ENCODE measurements around the gene KCNA2.

Gene KCNA2

GRCh38 chr1:110628323-110629105 is 22.4 kb upstream of the KCNA2 start:
- no peak for DNase-seq

- no peak for DNase-seq
Observed at GRCh38 chr1:110627764-110628163, 21.6 kb upstream of the KCNA2 start.

DNA sequence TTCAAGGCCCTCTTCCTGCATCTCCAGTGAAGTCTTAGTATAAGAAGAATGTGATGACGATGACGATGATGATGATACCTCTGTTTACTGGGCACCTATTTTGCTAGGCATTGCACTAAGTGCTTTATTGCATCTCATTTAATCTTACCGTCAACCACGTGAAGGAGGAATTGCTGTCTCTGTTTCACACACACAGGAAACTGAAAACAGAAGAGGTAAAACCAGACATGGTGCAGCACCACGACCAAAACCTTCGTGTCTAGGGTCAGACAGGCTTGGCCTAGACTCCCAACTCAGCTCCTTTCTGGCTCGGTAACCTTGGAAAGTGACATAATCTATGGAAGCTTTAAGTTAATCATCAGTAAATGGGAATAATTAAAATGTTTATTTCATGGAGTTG is 20.7 kb upstream of the KCNA2 start:
- no peak for DNase-seq

DNA sequence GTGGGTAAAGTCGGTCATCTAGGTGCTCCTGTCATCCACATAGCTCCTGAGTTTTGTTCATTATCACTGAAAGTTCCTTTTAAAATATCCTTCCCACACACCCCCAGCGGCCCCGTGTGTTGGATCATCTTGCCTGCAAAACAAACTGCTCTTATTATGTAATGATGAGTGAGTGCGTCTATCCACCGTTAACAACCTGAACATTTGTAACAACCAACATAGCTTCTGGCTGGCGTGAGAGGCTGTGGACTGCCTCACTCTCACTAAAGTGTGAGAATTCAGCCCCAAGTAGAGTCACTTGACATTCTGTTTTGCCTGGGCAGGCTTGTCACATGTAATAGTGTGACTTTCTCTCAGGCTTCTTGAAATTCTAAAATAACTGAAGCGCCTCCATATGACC is 14.5 kb upstream of the KCNA2 start:
- no peak for DNase-seq

GRCh38 chr1:110620250-110620615 is 14.1 kb upstream of the KCNA2 start:
- no peak for DNase-seq

DNA sequence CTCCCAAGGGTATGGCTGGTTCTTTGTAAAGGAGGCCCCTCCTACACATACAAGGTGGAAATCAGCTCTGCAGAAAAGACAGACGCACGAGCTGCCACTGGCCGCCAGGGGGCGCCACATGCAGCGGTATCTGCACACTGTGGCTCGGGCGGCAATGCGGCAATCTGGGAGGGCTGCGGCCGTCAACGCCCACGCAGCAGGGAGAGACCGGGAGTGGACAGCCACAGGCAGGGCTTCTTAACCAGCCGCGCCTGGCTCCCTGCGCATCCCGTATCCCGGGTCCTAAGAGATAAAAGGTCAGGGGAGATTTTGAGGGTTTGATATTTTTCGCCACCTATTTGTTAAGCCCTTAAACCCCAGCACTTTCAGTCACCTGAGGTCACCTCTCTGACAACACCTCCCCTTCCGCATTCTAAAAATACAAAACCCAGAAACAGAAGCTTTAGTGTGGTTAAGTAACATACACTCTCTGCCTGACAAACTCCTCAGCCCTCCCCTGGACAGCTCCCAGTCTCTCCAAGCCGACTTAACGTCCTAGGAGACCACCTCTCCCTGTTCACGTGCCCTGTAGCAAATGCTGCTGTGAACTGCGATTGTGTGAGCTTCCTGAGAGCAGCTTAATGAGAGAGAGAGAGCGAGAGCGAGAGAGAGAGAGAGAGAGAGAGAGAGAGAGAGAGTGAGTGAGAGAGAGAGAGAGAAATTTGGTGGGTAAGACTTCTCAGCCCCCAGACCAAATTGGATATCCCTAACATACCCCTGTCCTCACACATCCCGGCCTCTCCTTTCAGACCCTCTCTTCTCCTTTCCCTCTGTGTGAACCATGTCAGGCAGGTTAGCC is 13.5 kb upstream of the KCNA2 start:
- peak; percentile 90 for DNase-seq

DNA sequence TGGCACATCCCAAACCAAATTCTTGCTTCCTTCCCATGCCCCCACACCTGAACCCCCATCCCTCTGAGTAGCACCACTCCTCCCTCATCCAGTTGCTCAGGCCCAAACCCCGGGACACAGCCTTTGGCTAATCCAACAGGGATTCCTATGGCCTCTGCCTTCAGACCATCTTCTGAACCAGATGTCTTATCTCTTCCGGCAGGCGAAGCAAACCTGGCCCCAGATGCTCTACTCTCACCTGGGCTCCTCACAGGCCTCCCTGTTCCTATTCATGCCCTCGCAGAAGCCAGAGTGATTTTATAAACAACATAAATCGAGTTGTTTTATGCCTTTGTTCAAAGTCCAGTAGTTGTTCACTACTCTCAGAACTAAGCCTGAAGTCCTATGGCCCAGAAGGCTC is 12.5 kb upstream of the KCNA2 start:
- no peak for DNase-seq

GRCh38 chr1:110617589-110617988 is 11.4 kb upstream of the KCNA2 start:
- DNase-seq: no peak

GRCh38 chr1:110617116-110617515 is 11.0 kb upstream of the KCNA2 start:
- no peak for DNase-seq

DNA sequence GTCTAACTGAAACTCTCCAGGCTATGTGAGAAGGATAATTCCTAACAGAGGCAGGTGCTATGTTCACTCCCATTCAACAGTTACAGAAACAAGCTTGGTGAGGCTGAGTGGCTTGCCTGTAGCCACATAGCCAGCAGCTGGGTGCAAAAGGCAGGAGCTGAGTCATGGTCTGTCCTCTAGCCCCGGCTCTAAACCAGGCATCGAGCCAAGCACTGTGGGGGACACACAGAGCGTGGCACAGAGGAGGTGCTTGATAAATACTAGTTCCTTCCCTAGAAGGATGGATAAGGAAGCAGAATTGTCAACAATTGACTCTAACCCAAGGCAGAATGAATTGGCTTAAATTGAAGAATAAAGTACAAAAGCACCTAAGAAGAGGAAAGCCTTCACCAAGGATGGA is 10.4 kb upstream of the KCNA2 start:
- no peak for DNase-seq

DNA sequence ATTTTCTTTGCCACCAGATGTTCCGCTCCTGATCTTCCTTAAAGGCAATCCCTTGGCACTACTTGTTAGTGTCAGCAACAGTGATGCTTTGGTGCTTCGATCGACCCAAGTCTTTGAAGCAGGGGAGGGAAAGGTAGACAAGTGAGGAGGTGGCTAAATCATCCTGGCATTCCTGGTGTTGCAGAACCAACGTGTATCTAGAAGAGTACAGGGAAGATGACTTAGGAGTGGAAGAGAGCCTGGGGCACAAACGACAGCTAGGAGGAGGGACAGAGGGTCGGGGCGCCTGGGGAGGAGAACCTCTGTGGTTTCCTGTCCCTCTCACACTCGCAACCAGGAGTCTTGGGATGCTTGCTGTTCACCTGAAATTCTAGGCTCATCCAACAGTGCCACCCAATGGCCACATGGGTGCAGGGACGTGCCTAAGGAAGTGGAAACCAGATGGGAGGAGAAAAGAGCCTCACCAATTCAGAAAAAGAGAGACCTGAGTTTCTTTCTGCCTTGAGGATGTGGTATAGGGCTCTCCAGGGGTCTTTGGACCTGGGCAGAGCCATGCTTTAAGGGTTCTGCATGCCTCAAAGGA is 9.5 kb upstream of the KCNA2 start:
- DNase-seq: peak; percentile 64

DNA sequence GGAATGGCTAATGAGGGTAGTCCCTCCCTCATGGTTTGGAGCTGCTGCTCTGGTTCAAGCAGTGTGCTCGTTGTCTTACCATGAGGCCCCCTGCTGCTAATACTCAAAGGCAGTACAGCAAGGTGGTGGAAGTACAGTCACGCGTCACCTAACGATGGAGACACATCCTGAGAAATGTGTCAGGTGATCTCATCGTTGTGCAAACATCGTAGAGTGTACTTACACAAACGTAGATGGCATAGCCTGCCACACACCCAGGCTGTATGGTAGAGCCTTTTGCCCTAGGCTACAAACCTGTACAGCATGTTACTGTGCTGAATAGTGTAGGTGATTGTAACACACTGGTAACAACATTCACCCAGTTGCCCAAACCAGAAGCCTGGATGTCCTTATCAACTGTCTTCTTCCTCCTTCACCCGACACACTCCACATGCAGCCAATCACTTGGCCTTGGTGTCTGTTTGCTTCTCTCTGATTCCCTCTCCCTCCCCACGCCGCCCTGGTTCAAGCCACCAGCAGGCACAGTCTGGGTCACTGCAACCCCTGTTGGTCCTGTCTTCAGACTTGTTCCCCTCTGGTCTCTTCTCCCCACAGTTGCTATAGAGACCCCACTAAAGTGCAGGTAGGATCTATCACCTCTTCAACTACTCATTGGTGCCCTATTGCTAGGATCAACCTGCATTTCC is 6.0 kb upstream of the KCNA2 start:
- no peak for DNase-seq

DNA sequence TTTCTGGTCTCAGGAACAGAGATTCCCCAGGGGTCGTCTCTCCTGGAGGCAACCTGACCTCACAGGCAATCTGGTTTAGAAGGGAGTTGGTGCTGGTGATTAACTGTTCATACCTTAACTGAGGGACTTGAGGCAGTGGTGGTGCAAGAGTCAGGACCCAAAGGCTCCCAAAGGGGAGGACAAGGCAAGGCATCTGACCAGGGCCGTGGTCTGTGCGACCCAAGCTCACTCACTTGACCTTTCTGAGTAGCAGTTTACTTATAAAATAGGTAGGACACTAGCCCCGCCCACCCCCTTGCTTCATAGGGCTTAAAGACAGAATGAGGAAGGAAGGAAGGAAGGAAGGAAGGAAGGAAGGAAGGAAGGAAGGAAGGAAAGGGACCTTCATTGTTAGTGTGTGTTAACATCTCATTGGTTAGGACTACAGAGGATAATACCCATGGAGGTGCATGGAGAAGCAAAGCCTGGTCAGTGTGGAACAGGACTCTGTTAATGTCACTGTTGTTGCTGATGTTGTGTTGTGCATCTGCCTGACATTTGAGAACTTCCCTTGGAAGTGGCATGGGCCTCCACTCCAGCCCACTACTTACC is 4.6 kb upstream of the KCNA2 start:
- DNase-seq: no peak

DNA sequence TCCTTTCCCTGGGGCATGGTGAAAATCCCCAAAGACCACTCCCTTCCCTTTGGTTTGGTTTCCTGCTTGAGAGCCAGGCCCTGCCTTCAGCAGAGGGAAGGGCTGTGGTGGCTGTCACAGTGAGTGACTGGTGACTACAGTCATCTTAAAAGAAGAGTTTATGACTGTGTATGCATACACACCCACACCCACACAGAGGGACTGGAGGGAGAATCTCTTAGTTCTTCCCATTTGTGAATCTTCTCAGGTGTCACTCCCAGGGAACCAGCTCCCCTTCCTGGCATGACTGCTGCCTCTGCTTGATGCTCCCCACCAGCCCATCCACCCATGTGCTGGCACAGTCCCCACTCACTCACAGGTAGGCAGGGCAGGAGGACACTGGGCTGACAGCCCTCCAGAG is 3.9 kb upstream of the KCNA2 start:
- DNase-seq: no peak

DNA sequence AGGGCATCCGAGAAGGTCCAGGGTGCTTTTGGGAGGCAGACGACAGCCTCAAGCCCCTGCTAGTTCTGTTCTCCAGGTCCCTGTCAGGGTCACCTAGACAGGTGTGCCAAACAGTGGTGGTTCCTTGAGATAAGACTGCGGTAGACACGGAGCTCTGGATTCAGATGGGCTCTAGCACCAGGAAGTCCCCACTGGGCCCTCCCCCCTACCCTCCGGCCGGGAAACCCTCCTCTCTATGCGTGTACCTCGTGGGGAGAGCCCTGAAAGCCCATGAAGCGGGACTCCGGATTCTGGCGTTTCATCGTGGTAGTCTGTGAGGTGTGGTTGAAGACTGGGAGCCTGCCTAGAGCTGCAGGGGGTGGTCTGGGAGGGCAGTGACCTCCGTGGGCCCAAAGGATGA is 2.1 kb upstream of the KCNA2 start:
- DNase-seq: no peak

- no peak for DNase-seq
Observed at GRCh38 chr1:110607536-110608230, 1.5 kb upstream of the KCNA2 start.

DNA sequence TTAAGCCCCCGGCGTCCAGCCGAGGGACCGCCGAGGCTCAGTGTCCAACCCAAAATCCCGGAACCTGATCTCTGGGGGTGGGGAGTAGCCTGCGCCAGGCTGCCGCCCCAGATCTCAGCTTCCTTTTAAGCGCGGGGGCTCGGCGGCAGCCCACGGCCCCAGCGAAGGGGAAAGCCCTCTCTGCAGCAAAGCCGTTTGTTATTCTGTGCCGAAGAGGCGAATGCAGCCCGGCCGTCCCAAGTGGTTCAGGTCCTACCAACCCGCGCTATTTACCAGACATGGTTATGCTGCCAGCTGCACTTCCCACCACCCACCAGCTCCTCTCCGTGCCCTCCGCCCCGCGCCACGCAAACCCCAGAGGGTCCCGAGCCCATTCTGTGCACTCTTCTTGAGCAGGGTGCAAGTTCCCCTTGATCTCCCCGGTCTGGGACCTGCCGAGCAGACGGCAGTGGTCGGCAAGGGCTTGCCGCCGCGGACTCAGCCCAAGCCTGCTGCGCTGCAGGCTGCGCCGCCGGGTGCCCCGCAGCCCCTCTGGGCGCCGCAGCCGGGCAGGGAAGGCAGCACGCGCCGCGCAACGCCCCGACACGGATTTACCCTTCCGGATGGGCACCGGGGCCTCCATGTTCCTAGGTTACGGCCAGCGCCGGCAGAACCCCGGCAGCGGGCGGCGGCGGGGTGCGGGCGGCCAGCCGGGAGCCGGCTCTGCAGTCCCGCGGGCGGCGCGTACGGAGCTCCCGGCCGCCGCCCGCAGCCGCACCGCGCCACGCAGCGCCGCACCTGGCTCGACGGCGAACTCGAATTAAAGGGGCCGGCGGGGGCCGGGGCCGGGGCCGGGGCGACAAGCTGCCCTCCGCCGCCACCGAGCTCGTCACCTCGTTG is 738 bp upstream of the KCNA2 start:
- no peak for DNase-seq

DNA sequence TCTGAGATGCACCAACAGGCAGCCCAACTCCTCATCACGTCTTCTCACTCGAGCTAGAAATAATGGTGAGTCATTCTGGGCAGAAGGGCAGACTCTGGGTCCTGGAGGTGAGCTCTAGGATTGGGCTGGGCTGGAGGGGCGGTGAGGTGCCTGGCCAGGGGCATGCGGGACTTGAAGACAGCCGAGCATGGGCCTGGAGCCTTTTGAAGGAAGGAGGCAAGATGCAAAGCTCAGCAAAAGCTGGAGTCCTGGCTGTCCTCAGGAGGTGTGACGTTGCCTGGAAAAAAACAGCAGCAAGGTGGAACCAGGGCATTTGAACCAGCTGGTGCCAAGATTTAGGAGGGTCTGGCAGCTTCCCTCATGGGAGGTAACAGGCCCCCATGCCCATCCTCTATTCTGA is 712 bp downstream of the KCNA2 start:
- no peak for DNase-seq

GRCh38 chr1:110604586-110605148 is 1.5 kb downstream of the KCNA2 start:
- no peak for DNase-seq

DNA sequence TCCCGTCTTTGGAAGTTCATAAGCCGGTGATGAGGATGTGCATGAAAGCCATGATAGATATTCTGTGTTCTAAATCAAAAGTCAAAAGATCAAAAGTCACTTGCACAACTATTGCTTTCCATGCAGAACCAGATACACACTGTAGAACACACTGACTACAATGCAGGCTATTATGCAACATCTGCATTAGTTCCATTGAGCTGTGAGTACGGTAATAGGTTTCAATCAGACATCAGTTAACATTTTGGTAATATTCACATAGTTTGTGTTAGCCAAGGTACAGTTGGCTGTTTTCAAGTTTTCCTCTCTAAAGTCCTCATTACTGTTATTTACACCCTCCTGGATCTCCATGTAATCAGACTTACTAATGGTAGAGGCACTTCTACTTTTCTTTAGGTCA is 3.1 kb downstream of the KCNA2 start:
- DNase-seq: no peak

- no peak for DNase-seq
Observed at GRCh38 chr1:110602466-110602865, 3.7 kb downstream of the KCNA2 start.

Measured in CD4-positive, alpha-beta T cell treated with Interleukin-21 for 1 hour (primary cell).